DND-41 (cell line): ENCODE measurements around the gene ADTRP.

Experiments used
- ATAC-seq: fragments of 200-7000 bp; cut with Tn5 transposase; 3 replicates; pipeline ENCODE4 v1.9.1; 2021; ENCODE audit warnings: low read depth; ENCODE audit not compliant: insufficient read depth
- DNase-seq: peaks from one replicate; pipeline ENCODE4 v3.0.0-alpha.2; 2020
- H2AFZ ChIP-seq: 2 replicates; pipeline ENCODE4 v1.6.0; 2012; ENCODE audit warnings: low read depth, low read length
- H3K27ac ChIP-seq: 2 replicates; pipeline ENCODE4 v1.5.1; 2012; ENCODE audit warnings: low read length, inconsistent platforms
- H3K27me3 ChIP-seq: fragments of 200-600 bp; sonication (generic); 2 replicates; pipeline ENCODE4 v1.6.0; 2012; ENCODE audit warnings: low read length, mild to moderate bottlenecking, inconsistent platforms; ENCODE audit not compliant: insufficient read depth, poor library complexity
- H3K36me3 ChIP-seq: 2 replicates; pipeline ENCODE4 v1.5.1; 2012; ENCODE audit warnings: low read length, inconsistent platforms; ENCODE audit not compliant: insufficient read depth
- H3K4me1 ChIP-seq: 2 replicates; pipeline ENCODE4 v1.5.1; 2012; ENCODE audit warnings: mild to moderate bottlenecking, low read length; ENCODE audit not compliant: insufficient read depth
- H3K4me2 ChIP-seq: 2 replicates; pipeline ENCODE4 v1.6.0; 2012; ENCODE audit warnings: mild to moderate bottlenecking, moderate library complexity, low read length, inconsistent platforms; ENCODE audit not compliant: insufficient read depth
- H3K4me3 ChIP-seq, 2 experiments: fragments of 200-600 bp in 1 of 2; shearing (Covaris generic) in 1 of 2; 2 replicates each; pipeline ENCODE4 v1.5.1; 2012 to 2016; ENCODE audit warnings: inconsistent platforms in 2 of 2, low read length in 2 of 2, mild to moderate bottlenecking in 2 of 2, low read depth in 1 of 2, moderate library complexity in 1 of 2
- H3K79me2 ChIP-seq: 2 replicates; pipeline ENCODE4 v1.6.0; 2012; ENCODE audit warnings: low read length, inconsistent platforms; ENCODE audit not compliant: insufficient read depth
- H3K9ac ChIP-seq: 2 replicates; pipeline ENCODE4 v1.6.0; 2012; ENCODE audit warnings: low read depth, mild to moderate bottlenecking, inconsistent platforms, low read length, moderate library complexity
- H3K9me3 ChIP-seq: 2 replicates; pipeline ENCODE4 v1.5.1; 2012; ENCODE audit warnings: low read length, moderate library complexity, mild to moderate bottlenecking, inconsistent platforms; ENCODE audit not compliant: insufficient read depth, severe bottlenecking
- H4K20me1 ChIP-seq: 2 replicates; pipeline ENCODE4 v1.6.0; 2012; ENCODE audit warnings: low read length; ENCODE audit not compliant: insufficient read depth
- CTCF ChIP-seq: IDR thresholded peaks from 2 replicates; pipeline ENCODE4 v1.5.1; 2012; ENCODE audit warnings: borderline replicate concordance, low read length, moderate library complexity, mild to moderate bottlenecking; ENCODE audit not compliant: poor library complexity, severe bottlenecking; ENCODE audit errors: extremely low read depth
- EZH2 ChIP-seq: IDR thresholded peaks from 3 replicates; pipeline ENCODE4 v1.6.1; 2012; ENCODE audit warnings: borderline replicate concordance, low read depth, mild to moderate bottlenecking, moderate library complexity, low read length, inconsistent platforms; ENCODE audit not compliant: severe bottlenecking

ADTRP gene

GRCh38 chr6:11779329-11780096, 910 bp upstream of the ADTRP start:
- TF ChIP-seq EZH2 (no peak), CTCF (no peak)
- H2AFZ ChIP-seq: no peak overlapping the region
- no peaks in the 10 kb centered on the region for H3K9me3 ChIP-seq
- H3K79me2 ChIP-seq: no peaks in the 10 kb centered on the region
- H3K4me1 ChIP-seq: no peaks in the 10 kb centered on the region
- ATAC-seq: no peak
- H3K27ac ChIP-seq: no peak overlapping the region
- no peak for DNase-seq
- no peaks in the 10 kb centered on the region for H3K27me3 ChIP-seq
- H3K4me3 ChIP-seq: no peak overlapping the region
- H3K9ac ChIP-seq: no peak overlapping the region
- no peaks in the 10 kb centered on the region for H3K36me3 ChIP-seq
- H4K20me1 ChIP-seq: no peaks in the 10 kb centered on the region
- H3K4me2 ChIP-seq: no peak overlapping the region

GRCh38 chr6:11778036-11778435, 567 bp downstream of the ADTRP start:
- TF ChIP-seq CTCF (no peak), EZH2 (no peak)
- no peak for ATAC-seq
- no peak for DNase-seq
- Histone ChIP-seq H4K20me1 (no peaks in the 10 kb centered on the region), H3K27ac (no peak overlapping the region), H3K4me2 (no peak overlapping the region), H3K36me3 (no peaks in the 10 kb centered on the region), H3K4me3 (no peak overlapping the region), H3K27me3 (no peaks in the 10 kb centered on the region), H3K79me2 (no peaks in the 10 kb centered on the region), H2AFZ (no peak overlapping the region), H3K9ac (no peak overlapping the region), H3K4me1 (no peaks in the 10 kb centered on the region), H3K9me3 (no peaks in the 10 kb centered on the region)

- TF ChIP-seq CTCF (no peak), EZH2 (no peak)
- H3K4me1 ChIP-seq: no peaks in the 10 kb centered on the region
- H3K4me2 ChIP-seq: no peak overlapping the region
- no peak overlapping the region for H3K9ac ChIP-seq
- H3K27ac ChIP-seq: no peak overlapping the region
- no peaks in the 10 kb centered on the region for H3K9me3 ChIP-seq
- no peak overlapping the region for H2AFZ ChIP-seq
- H3K27me3 ChIP-seq: no peaks in the 10 kb centered on the region
- H4K20me1 ChIP-seq: no peaks in the 10 kb centered on the region
- ATAC-seq (no peak), DNase-seq (no peak)
- no peaks in the 10 kb centered on the region for H3K79me2 ChIP-seq
- H3K36me3 ChIP-seq: no peaks in the 10 kb centered on the region
- H3K4me3 ChIP-seq: no peak overlapping the region
These were observed 2.7 kb downstream of the ADTRP start for GRCh38 chr6:11775791-11776409.
